PC-3 (cell line): ENCODE data around the gene DPM2.

Experiments used
- EZH2 ChIP-seq: fragments of 300-600 bp; sonication (generic); IDR thresholded peaks from one replicate; pipeline ENCODE4 v1.6.1; 2017; ENCODE audit warnings: antibody characterized with exemption, mild to moderate bottlenecking, low read length; ENCODE audit not compliant: unreplicated experiment
- EZH2phosphoT487 ChIP-seq: fragments of 300-600 bp; sonication (generic); IDR thresholded peaks from 2 replicates; pipeline ENCODE4 v1.6.1; 2018; ENCODE audit warnings: mild to moderate bottlenecking, antibody characterized with exemption, low read length, borderline replicate concordance
- TF ChIP-seq, protein P1 (sequence below): fragments of 300-600 bp; sonication (generic); conservative IDR thresholded peaks from 2 replicates; pipeline ENCODE4 v1.5.1; 2017; ENCODE audit warnings: antibody characterized with exemption, low read depth, mild to moderate bottlenecking, low read length

DNA sequence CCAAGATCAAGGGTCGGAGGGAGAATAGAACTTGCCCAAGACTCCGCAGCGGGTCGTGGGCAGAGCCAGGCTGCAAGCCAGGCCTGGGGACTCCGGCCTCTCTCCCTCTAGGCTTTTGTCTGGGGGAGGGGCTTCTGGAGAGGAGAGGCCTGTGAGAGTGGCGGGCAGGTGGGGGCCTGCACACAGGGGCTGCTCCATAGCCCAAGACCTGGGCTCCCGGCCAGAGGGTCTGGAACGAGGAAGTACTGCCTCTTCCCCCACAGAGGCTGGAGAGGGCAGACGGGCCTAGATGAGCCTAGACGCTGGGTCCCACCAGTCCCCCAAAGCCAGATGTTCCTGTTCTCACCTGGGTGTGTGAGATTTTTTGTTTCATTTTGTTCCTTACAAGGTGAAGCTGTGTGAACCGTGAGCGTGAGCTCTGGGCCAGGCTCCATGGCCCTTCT, 33.1 kb downstream of the DPM2 start:
- TF ChIP-seq, protein P1, sequence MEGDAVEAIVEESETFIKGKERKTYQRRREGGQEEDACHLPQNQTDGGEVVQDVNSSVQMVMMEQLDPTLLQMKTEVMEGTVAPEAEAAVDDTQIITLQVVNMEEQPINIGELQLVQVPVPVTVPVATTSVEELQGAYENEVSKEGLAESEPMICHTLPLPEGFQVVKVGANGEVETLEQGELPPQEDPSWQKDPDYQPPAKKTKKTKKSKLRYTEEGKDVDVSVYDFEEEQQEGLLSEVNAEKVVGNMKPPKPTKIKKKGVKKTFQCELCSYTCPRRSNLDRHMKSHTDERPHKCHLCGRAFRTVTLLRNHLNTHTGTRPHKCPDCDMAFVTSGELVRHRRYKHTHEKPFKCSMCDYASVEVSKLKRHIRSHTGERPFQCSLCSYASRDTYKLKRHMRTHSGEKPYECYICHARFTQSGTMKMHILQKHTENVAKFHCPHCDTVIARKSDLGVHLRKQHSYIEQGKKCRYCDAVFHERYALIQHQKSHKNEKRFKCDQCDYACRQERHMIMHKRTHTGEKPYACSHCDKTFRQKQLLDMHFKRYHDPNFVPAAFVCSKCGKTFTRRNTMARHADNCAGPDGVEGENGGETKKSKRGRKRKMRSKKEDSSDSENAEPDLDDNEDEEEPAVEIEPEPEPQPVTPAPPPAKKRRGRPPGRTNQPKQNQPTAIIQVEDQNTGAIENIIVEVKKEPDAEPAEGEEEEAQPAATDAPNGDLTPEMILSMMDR: no peak
- no peak for TF ChIP-seq EZH2
- no peak for TF ChIP-seq EZH2phosphoT487
